GM21825 (cell line): ENCODE results near the gene ZDHHC14.

Experiments
- ATAC-seq: cut with Tn5 transposase; IDR thresholded peaks from one replicate; pipeline ENCODE4 v1.9.1; 2021; ENCODE audit warnings: mild to moderate bottlenecking, moderate library complexity; ENCODE audit not compliant: unreplicated experiment

Gene ZDHHC14

DNA sequence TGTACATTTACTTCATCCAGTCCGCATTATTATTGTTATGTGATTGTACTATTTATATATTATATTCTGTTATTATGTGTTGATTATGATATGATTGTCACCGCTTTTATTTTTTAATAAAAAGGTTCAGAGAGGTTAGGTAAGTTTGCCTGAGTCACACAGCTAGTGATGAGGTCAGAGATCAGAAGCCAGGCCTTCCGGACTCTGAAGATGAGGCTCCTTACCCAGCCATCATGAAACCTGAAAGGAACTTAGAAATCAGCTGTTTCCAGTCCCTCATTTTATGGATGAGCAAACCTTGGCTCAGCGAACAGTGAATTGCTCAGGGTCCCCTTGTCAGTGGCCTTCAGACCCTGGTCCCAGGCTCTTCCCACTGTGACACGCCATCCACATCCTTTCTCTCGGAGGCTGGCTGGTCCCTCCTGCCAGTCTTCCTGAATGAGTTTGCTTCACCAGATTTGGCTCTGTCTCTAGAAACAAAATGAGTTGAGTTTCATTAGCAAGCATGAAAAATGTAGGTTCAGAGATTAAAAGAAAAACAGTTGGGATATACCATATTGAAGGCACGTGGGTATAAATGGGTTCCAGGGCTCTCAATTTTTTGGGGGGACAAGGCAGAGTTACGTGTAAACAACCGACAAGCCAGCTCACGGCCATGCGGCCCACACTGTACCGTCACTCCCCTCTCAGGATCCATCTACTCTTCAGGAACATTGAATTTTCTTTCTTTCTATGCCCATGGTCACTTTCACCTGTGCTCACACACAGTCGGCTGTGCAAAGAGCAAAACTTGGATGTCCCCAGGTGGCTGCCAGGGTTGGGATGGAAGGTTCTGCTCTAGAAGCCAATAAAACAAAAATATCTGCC lies 132.9 kb downstream of the ZDHHC14 start:
- no peak for ATAC-seq

DNA sequence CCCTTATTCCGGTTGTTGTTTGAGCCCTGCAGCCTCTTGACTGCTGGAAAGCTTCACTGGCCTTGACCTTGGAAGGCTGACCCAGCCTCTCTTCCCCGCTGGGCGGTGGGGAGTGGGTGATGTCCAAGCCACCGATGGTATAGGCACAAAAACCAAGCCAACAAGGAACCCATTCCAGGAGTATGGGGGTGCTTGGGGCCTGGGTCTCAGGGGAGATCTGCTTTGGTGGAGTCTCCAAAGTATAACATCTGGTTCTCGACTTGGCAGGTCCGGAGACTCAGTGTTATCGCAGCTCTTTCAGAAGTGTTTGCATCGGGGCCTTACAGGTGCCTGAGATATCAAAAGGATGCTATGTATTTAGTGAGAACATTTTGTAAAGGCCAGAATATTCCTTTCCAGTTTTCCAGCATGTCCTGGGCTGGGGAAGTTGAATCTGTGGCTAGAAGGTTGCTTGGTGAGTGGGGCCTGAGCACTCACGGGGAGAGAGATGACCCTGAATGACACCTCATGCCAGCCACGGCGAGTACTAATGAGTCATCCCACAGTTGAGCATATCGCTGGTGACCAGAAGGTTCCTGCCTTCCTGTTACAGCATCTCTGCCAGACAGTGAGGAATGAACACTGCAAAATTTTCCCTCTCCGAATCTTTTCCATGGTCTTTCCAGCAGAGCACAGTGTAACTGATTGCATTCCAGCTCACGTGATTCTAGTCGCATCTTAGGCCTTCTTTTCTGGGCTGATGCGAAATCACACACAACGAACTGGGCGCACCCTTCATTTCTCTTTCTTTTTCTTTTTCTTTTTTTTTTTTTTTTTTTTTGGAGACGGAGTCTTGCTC lies 133.9 kb downstream of the ZDHHC14 start:
- ATAC-seq = no peak

DNA sequence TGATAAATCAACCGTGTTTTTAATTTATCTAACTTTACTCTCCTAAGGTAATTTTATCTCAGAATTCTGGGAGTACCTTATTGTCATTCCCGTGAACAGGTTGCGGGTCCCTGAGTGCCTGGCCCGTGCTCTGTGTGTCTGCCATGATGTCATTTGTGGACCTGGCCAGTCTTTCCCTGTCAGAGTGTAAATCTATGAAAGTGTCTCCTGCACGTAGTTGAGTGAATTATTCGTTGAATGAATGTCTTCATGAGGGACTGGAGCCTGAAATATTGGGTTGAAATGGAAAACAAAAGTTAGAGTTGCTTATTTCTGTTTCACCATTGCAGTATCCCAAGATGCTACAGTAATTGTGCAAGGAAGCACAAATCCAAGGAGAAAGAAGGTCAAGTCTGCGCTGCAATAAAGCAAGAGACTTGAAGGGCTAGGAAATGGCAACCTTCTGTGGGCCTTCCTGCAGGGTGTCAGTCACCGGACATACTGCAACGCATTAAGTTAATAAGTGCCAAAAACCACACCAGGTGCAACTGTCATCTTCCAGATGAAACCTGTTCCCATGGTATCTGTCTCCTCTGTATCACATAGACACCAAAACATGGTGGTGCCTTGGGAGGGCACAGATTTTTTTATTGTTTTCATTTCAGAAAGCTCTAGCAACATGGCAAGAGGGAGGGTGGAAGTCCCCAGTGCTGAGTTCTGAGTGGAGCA lies 135.5 kb downstream of the ZDHHC14 start:
- ATAC-seq = no peak

DNA sequence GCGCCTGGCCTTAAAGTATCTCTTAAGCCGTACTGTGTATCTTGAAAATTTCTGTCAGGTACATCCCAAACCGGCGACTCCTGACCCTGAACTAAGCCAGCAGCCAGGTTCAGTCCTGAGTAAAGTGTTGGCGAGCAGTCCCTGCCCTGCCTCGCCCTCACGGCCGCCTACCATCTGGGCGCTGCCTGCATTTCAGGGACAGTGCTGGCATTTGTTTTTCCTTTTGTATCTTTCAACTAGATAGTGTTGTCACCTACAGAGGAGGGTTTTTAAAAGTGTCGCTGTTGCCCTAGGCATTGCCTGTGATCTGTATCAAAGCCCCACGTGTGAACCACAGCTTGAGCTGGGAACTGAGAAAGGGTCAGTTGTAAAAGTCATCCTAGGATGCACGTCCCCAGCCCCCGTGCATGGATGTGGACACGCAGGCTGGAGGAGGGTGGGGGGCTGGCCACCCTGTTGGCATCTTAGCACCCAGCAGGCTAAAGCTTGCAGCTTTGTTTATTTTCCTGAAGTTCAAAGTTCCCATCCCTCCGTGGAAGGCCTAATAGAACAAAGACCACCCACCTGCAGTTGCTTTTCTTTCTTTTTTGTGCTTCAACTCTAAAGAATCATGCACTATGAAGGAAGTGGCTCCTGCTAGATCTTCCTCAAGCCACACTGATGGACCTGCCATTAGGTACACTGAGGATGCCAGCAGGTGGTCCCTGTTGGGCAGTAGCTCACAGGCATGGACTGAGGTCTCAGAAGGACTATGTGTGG lies 136.8 kb downstream of the ZDHHC14 start:
- no peak for ATAC-seq

DNA sequence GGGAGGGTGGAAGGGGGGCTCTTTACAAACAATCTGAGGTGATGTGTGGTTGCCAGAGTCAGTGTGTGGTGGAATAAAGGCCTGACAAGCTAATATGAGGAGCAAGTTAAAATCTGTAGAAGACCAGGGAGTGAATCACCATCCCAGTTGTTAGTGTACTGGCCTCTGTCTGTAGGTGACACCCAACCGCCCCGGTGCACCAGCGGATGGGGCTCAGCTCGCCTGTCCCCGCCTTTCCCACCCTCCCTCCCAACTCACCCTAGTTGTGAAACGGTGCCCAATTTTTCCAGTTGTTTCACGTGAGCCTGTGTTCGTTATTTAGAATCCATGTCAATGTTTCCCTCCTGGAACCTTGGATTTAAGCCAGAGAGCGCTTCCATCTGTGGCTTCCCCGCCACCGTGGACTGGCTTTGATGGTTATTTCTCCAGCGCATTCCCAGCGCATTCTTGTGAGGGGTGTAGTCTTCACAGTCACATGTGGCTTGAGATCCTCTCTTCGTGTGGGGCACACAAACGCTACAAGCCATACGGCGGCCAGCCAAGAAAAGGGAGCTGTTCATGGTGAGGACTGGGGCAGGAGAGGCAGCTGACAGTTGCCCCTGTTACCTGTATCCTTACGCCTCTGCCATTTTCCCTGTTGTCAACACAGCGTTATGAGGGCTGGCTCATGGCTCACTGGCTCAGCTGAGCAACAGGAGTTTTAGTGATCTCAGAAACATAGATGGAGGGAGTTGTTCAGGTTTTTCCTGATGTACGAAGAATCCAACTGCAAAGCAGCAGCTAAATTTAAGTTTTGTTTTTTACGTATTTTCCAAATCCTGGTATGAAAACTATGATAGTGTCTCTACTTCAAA lies 137.6 kb downstream of the ZDHHC14 start:
- ATAC-seq = no peak

DNA sequence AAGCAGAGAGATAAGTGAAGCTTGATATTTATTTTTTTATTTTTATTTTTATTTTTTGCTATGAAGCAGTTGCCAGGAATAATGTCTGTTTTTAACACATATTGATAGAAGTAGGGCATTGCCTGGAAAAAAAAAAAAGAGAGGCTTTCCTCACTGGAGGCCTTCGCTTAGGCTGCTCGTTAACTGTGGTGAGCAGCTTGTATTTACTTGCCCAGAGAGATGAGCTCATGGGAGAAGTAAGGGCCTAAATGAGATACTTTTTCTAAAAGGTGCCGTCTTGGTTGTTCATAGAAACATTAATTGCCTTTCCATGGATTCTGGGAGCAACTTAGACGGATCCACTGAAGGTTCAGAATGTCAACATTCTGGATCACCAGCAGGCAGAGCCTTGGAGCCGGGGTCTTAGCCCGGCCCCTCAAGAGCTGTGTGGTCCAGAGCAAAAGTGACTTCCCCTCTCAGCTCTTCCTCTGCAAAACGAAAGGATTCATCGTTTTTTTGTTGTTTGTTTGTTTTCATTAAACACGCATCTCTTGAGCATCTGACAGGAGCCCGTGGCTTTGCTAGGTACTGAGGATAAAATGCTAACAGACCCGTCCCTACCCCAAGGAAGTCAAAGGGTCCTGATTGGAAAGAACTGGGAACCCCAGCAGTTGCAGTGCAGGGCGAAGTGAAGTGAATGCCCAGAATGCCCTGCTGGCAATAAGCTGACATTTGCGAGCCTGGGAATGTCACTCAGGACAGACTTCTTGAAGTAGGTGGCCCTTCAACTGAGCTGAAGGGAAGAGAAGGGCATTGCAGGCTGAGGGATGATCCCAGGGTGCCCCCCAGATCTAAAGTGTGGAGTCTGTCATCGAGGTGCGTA lies 138.5 kb downstream of the ZDHHC14 start:
- ATAC-seq = no peak

DNA sequence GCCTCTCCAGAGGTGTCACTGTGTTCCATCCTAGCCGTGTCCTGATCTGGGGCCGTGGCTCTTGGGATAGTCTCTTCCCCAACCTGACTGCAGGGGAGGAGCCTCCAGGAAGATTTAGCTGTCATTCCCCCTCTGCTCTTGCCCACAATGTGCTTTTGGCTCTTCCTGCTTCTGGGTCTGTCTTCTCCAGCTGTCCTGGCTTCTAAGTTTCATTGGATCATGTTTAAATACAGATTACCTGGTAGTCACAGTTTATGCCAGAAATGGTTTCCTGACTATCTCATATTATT lies 139.1 kb downstream of the ZDHHC14 start:
- no peak for ATAC-seq

DNA sequence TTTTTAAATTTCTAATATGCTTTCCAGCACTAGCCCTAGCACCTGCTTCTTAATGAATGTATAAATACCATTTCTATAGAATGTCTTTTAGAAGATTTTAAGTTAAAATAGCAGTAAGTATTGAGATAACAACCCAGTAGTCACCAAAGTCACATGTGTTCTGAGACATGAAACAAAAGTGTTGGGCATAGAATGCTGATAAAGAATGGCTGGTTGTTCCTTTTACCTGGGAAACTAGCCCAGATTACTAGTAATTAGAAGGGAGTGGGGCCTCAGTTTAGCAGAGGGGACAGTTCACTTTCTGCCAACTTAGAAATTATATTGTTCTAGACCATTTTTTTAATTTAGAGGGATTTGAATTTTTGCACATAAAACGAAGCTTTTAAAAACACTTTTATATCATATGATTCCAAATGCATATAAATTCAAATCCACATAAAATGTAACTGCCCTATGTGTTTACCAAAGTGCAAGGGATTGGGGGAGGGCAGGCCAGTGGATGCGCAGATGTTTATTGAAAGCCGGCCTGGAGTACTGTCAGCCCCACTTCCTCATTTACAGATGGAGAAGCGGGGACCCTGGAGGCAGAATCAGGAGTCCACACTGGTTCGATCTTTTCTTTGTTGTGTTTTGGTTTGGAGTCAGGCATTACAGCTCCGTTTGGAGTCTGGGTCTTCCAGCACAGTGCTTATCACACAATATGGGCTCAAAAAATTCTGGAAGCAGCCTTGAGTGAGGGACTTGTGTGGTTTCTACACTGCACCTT lies 139.8 kb downstream of the ZDHHC14 start:
- no peak for ATAC-seq

DNA sequence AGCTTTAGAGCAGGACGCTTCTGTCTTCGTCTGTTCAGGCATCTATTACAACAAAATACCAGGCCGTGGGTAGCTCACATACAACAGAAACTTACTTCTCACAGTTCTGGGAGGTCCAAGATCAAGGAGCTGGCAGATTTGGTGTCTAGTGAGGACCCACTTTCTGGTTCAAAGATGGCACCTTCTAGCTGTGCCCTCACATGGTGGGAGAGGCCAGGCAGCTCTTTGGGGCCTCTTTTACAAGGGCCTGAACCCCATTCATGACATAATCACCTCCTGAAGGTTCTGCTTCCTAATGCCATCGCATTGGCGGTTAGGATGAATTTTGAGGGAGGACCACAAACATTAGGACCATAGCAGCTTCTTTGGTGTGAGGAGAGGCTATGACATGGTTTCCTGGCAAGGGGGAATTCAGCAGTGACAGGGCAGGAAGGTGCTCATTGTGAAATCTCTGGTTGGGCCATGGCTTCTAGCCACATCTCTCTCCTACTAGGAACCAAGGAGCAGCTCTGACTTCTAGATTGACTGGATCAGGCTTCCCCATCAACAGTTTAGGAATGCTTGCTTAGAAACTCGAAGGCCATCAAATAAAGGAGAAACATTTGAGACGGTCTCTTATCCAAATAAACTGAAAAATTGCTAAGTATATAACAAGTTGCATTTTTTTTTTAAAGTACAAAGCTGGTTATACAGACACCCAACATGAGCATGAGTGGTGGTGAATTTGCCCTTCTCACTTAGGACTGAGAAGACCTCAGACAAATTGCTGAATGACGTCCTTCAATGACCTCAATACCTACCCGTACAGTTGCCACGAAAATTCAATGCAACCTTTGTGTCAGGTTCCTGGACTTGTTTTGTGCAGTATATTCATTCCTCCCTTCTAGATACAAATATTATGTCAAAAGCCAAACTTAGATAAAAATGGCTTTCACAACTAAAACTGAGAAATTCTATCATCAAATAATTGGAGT lies 140.7 kb downstream of the ZDHHC14 start:
- no peak for ATAC-seq

DNA sequence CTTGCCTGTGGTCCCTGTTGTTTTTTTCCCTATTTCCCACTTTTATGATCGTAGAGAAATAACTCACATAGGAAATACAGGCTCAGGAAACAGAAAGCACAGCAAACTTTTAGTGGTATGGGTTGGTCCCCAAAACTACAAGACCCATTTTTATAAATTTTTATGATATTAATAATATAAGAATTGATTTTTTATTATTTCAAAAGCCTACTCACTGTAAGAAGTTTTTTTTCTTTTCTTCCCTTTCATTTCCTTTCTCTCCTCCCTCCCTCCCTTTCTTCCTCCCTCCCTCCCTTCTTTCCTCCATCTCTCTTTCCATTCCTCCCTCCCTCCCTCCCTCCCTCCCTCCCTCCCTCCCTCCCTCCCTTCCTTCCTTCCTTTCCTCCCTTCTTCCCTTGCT lies 141.5 kb downstream of the ZDHHC14 start:
- no peak for ATAC-seq

DNA sequence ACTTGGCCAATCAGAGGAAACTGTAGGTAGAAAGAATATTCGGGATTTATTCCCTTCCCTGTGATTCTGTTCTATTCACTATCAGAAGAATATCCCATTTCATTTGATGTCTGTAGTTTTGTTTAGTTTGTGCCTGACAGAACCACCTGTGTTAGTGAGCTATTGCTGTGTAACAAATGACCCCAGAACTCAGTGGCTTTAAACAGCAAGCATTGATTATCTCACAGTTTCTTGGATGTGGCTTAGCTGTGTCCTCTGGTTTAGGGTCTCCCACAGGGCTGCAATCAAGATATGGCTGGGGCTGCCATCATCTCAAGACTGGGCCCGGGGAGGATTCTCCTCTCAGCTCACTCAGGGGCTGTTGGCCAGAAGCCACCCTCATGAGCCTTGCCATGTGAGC lies 143.7 kb downstream of the ZDHHC14 start:
- ATAC-seq = no peak

DNA sequence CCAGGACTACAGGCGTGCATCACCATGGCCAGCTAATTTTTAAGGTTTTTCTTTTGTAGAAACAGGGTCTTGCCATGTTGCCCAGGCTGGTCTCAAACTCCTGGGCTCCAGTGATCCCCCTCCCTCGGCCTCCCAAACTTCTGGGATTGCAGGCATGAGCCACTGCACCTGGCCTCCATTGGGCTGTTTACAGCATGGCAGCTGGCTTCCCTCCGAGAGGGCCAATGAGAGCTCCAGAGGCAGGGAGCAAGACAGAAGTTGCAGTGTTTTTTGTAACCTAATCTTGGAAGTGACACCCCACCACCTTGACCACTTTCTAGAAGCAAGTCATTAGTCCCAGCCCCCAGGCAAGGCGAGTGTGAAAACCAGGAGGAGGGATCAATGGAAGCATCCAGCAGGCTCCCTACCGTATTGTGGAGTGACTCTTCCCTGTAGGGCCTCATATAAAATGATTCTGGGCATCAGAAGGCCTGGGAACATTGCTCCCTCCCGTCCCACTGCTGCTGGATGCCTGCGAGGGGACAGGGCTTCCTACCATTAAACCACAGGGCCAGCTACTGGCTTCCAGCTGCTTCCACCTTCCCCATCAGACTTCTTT lies 144.4 kb downstream of the ZDHHC14 start:
- no peak for ATAC-seq

DNA sequence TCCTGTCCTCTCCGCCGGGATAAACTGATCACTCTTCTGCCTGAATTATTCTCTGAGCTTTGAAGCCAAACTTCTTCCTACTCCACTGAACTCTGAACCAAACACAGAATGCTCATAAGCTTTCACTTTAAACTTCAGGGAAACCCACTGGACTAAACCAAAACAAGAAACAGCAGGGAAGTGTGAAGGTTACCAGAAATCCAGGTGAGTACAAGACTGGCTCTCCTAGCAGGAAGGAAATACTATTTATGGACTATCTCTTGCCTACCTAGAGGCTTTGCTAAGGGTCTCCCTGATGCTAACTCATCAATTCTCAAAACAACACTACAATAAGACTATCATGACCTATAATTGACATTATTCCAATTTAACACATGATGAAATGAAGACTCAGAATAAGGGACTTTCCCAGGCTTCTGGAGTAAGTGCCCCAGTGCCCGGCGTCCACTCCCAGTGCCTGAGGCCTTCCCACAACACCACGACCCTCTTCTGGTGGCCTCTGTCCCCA lies 145.0 kb downstream of the ZDHHC14 start:
- no peak for ATAC-seq

DNA sequence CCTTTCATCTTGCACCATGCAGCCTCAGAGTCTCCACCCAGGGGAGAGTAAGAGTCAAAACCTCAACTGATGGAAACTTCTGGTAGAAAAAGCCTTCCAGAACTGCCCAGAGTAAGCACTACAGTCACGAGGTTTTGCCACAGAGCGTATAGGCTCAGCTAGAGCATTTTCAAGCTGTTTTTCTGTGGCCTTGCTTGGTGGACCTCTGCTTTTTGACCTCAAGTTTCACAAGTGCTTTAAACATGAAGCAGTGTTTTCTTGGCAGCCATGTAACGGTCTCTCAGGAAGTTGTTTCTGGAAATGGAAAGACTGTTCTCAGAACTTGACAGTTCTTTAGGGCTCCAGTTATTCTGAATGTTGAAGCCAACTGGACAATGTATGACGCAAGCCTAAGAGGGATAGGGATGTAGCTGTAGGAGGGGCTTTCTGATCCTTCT lies 146.5 kb downstream of the ZDHHC14 start:
- ATAC-seq = peak; percentile 83

DNA sequence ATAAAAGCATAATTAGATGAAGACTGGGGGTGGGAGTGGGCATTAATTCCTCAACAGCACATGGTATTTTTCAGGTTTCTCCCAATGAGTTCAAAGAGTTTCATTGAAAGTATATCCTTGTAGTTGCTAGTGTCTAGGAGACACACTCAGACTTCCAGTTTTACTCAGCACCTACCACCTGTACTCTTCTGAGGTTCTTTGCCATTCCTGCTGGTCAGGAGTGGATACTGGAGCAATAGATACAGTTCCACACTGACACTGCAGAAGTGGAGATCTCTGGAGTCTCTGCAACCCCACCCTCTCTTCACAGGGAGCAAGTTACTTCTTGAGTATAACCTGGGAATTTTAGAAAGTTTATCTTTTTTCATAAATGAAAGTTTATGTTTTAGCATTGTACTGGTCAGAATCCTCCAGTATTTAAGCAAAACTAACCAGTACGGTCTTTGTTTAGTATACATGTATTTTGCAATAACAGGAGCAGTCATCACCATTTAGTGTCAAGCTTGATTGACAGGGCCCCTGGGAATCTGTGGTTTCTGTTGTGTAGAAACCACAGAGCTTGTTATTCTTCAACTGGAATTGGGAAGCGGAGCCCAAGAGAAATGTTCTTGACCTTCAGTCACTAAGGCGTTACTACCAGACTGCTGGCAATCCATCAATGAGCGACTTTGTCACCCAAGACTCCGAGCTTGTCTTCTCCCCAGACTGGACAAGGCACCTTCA lies 148.1 kb downstream of the ZDHHC14 start:
- ATAC-seq = no peak

DNA sequence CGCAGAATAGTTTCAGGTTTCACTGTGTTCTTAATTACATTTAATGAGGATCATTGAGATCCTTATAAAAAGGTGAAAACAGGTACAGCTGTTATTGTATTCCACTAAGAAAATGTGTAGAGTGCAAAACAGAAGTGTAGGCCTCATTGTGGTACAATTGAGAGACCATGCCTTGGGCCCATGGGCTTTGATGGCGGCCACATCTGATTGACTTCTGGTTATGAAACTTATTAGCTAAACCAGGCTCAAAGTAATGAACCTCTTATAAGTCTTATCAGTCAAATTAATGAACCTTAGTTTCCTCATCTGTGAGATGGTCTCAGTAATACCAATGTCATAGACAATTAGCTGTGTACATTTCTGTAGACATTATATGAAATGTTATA lies 148.7 kb downstream of the ZDHHC14 start:
- ATAC-seq = no peak
